Neural cell (in vitro differentiated cells): Measurements from ENCODE around the gene TRMT13. TPM values are rescaled to one million over a fixed set of nuclear protein-coding genes. Genes with fewer than 3 reads are reported as not detected.

Source experiments
- H2AFZ ChIP-seq: fragments of 200-600, 300-800 bp; sonication (generic), shearing (Covaris generic); 2 replicates; pipeline ENCODE4 v1.6.0; 2014; ENCODE audit warnings: low read depth, mild to moderate bottlenecking, antibody characterized with exemption, low read length, moderate library complexity
- H3F3A ChIP-seq: fragments of 200-600 bp; shearing (Covaris generic); 2 replicates; pipeline ENCODE4 v1.6.1; 2016; ENCODE audit warnings: mild to moderate bottlenecking, moderate library complexity, mixed read lengths, antibody characterized with exemption, low read length; ENCODE audit not compliant: insufficient read depth, poor library complexity, severe bottlenecking
- H3K27ac ChIP-seq: fragments of 200-600, 300-800 bp; sonication (generic), shearing (Covaris generic); 2 replicates; pipeline ENCODE4 v1.5.1; 2014; ENCODE audit warnings: mild to moderate bottlenecking, low read length, moderate library complexity
- H3K27me3 ChIP-seq: fragments of 300-800, 200-600 bp; sonication (generic), shearing (Covaris generic); 2 replicates; pipeline ENCODE4 v1.6.0; 2014; ENCODE audit warnings: mild to moderate bottlenecking, low read depth, low read length, moderate library complexity; ENCODE audit not compliant: insufficient read depth
- H3K36me3 ChIP-seq: fragments of 300-800, 200-600 bp; sonication (generic), shearing (Covaris generic); 2 replicates; pipeline ENCODE4 v1.5.1; 2014; ENCODE audit warnings: mild to moderate bottlenecking, antibody characterized with exemption, low read length, moderate library complexity; ENCODE audit not compliant: insufficient read depth
- H3K4me2 ChIP-seq: fragments of 300-800, 200-600 bp; sonication (generic), shearing (Covaris generic); 2 replicates; pipeline ENCODE4 v1.6.0; 2014; ENCODE audit warnings: mild to moderate bottlenecking, low read length
- H3K4me3 ChIP-seq: fragments of 300-800, 200-600 bp; sonication (generic), shearing (Covaris generic); 2 replicates; pipeline ENCODE4 v1.5.1; 2014; ENCODE audit warnings: mild to moderate bottlenecking, low read length, moderate library complexity
- H3K79me2 ChIP-seq: fragments of 200-600 bp; shearing (Covaris generic); replicated peaks from 2 replicates; pipeline ENCODE4 v1.6.0; 2014; ENCODE audit warnings: mild to moderate bottlenecking, low read length, moderate library complexity; ENCODE audit not compliant: insufficient read depth
- H3K9ac ChIP-seq: fragments of 300-800, 200-600 bp; sonication (generic), shearing (Covaris generic); 2 replicates; pipeline ENCODE4 v1.6.1; 2016; ENCODE audit warnings: mild to moderate bottlenecking, low read length, mixed read lengths
- H3K9me2 ChIP-seq: fragments of 200-600 bp; shearing (Covaris generic); 2 replicates; pipeline ENCODE4 v1.6.1; 2016; ENCODE audit warnings: mild to moderate bottlenecking, low read length, mixed read lengths; ENCODE audit not compliant: insufficient read depth
- H3K9me3 ChIP-seq: fragments of 200-600, 300-800 bp; sonication (generic), shearing (Covaris generic); 2 replicates; pipeline ENCODE4 v1.6.1; 2016; ENCODE audit warnings: mild to moderate bottlenecking, mixed run types, low read length, moderate library complexity, mixed read lengths
- H4K20me1 ChIP-seq: fragments of 200-600 bp; shearing (Covaris generic); 2 replicates; pipeline ENCODE4 v1.6.1; 2016; ENCODE audit warnings: mild to moderate bottlenecking, mixed run types; ENCODE audit not compliant: insufficient read depth
- CTCF ChIP-seq: fragments of 450-650 bp; IDR thresholded peaks from 2 replicates; pipeline ENCODE4 v1.5.1; 2014; ENCODE audit warnings: antibody characterized with exemption, mild to moderate bottlenecking, moderate library complexity; ENCODE audit not compliant: poor library complexity, severe bottlenecking
- EP300 ChIP-seq: fragments of 450-650 bp; conservative IDR thresholded peaks from 2 replicates; pipeline ENCODE4 v1.6.1; 2014; ENCODE audit warnings: antibody characterized with exemption, mild to moderate bottlenecking, moderate library complexity; ENCODE audit not compliant: poor library complexity, severe bottlenecking
- EZH2 ChIP-seq: fragments of 200-600, 300-800 bp; shearing (Covaris generic), sonication (generic); IDR thresholded peaks from 2 replicates; pipeline ENCODE4 v1.6.1; 2014; ENCODE audit warnings: antibody characterized with exemption, low read length, borderline replicate concordance, mild to moderate bottlenecking; ENCODE audit not compliant: insufficient read depth, poor library complexity, severe bottlenecking
- MXI1 ChIP-seq: fragments of 450-650 bp; conservative IDR thresholded peaks from 2 replicates; pipeline ENCODE4 v1.6.1; 2014; ENCODE audit warnings: antibody characterized with exemption, mild to moderate bottlenecking; ENCODE audit not compliant: poor library complexity, severe bottlenecking
- POLR2AphosphoS5 ChIP-seq: IDR thresholded peaks from 2 replicates; pipeline ENCODE4 v1.6.1; 2012
- SMC3 ChIP-seq: fragments of 450-650 bp; conservative IDR thresholded peaks from 2 replicates; pipeline ENCODE4 v1.6.1; 2014; ENCODE audit warnings: antibody characterized with exemption, mild to moderate bottlenecking, moderate library complexity; ENCODE audit not compliant: poor library complexity
- TAF1 ChIP-seq: IDR thresholded peaks from 2 replicates; pipeline ENCODE4 v1.6.1; 2012; ENCODE audit warnings: low read depth
- polyA plus RNA-seq: library from polyadenylated mRNA; depleted of rRNA; stranded (reverse); fragments of >200 nt; gene quantifications from 2 replicates; pipeline ENCODE4 v1.2.3, GENCODE V29; 2014

Gene TRMT13
- polyA plus RNA-seq, 1 donor from 2014 or later, result 56.6 TPM

- Histone ChIP-seq H3K27me3 (no peaks in the 10 kb centered on the region), H3K4me2 (no peak overlapping the region), H3K79me2 (no peaks in the 10 kb centered on the region), H2AFZ (no peak overlapping the region), H3K9me3 (no peaks in the 10 kb centered on the region), H3F3A (no peaks in the 10 kb centered on the region), H4K20me1 (no peaks in the 10 kb centered on the region), H3K4me3 (no peak overlapping the region), H3K27ac (no peak overlapping the region), H3K9me2 (no peaks in the 10 kb centered on the region), H3K36me3 (peaks cover 12% of the 10 kb centered on the region), H3K9ac (no peak overlapping the region)
- no peak for TF ChIP-seq POLR2AphosphoS5
- TF ChIP-seq EZH2, result no peak
- no peak for TF ChIP-seq EP300
- TF ChIP-seq SMC3, result no peak
These were observed 9.4 kb downstream of the TRMT13 start for GRCh38 chr1:100142343-100142742.

- Histone ChIP-seq H3K9me3 (no peaks in the 10 kb centered on the region), H3K9ac (no peak overlapping the region), H3K36me3 (peaks cover 12% of the 10 kb centered on the region), H3K4me3 (no peak overlapping the region), H3K9me2 (no peaks in the 10 kb centered on the region), H3F3A (no peaks in the 10 kb centered on the region), H3K4me2 (no peak overlapping the region), H4K20me1 (no peaks in the 10 kb centered on the region), H3K27ac (no peak overlapping the region), H3K27me3 (no peaks in the 10 kb centered on the region), H2AFZ (no peak overlapping the region), H3K79me2 (no peaks in the 10 kb centered on the region)
- TF ChIP-seq EP300 (no peak), POLR2AphosphoS5 (no peak), CTCF (no peak), MXI1 (no peak)
These were observed 12.2 kb downstream of the TRMT13 start for GRCh38 chr1:100145116-100145515.

GRCh38 chr1:100146958-100147357, 14.0 kb downstream of the TRMT13 start:
- Histone ChIP-seq H3K9me3 (no peaks in the 10 kb centered on the region), H3F3A (no peaks in the 10 kb centered on the region), H4K20me1 (no peaks in the 10 kb centered on the region), H2AFZ (no peak overlapping the region), H3K79me2 (no peaks in the 10 kb centered on the region), H3K36me3 (peaks cover 12% of the 10 kb centered on the region), H3K27ac (no peak overlapping the region), H3K27me3 (no peaks in the 10 kb centered on the region), H3K9me2 (no peaks in the 10 kb centered on the region), H3K4me2 (no peak overlapping the region), H3K9ac (no peak overlapping the region), H3K4me3 (no peak overlapping the region)
- TF ChIP-seq EZH2 (no peak), EP300 (no peak), MXI1 (no peak), TAF1 (no peak)

- no peak overlapping the region for H3K27ac ChIP-seq
These were observed 14.9 kb downstream of the TRMT13 start for GRCh38 chr1:100147875-100148274.

More at GRCh38 chr1:100147875-100148274, 14.9 kb downstream of the TRMT13 start:
- H3K36me3 ChIP-seq, result peaks cover 12% of the 10 kb centered on the region
- no peaks in the 10 kb centered on the region for H3K9me3 ChIP-seq
- no peak for TF ChIP-seq SMC3
- no peak for TF ChIP-seq POLR2AphosphoS5
- TF ChIP-seq EZH2, result no peak
- no peak for TF ChIP-seq MXI1
- no peak overlapping the region for H3K4me3 ChIP-seq
- no peaks in the 10 kb centered on the region for H4K20me1 ChIP-seq
- no peaks in the 10 kb centered on the region for H3F3A ChIP-seq
- no peaks in the 10 kb centered on the region for H3K79me2 ChIP-seq
- H3K4me2 ChIP-seq, result no peak overlapping the region
- no peak overlapping the region for H3K9ac ChIP-seq
- no peaks in the 10 kb centered on the region for H3K27me3 ChIP-seq
- H3K9me2 ChIP-seq, result no peaks in the 10 kb centered on the region
- H2AFZ ChIP-seq, result no peak overlapping the region
